Measurements from ENCODE around the gene PHGDH.

Gene PHGDH

GRCh38 chr1:119791377-119791776, 79.6 kb downstream of the PHGDH start:
- DNase-seq (ENCODE audit: low read depth): no peak
